Memory B cell (primary cell): ENCODE measurements around the gene S100A6.
A peak's percentile ranks its signal among the peaks of the same experiment; 100 is the strongest.
"Not testable (repeated sequence)": the region's sequence is repeated elsewhere in the genome, so short reads cannot be mapped to it uniquely, and the experiment has no call there.

Source experiments
- ATAC-seq: fragments of 150-1000 bp; cut with Tn5 transposase; 2 replicates; pipeline ENCODE4 v1.10.0; 2021; ENCODE audit warnings: low read depth, mild to moderate bottlenecking, moderate library complexity
- DNase-seq, 2 donors: peaks; one replicate each; pipeline ENCODE4 v3.0.0; 2022; ENCODE audit warnings: low spot score in 2 of 2
- H3K27ac Mint-ChIP-seq: one replicate; pipeline ENCODE4 v1.8.0; 2022; ENCODE audit warnings: mild to moderate bottlenecking, moderate library complexity, mixed read lengths
- H3K27me3 Mint-ChIP-seq: one replicate; pipeline ENCODE4 v1.8.0; 2022; ENCODE audit warnings: mixed read lengths
- H3K36me3 Mint-ChIP-seq: one replicate; pipeline ENCODE4 v1.8.0; 2022; ENCODE audit warnings: mild to moderate bottlenecking, mixed read lengths
- H3K4me1 Mint-ChIP-seq: one replicate; pipeline ENCODE4 v1.8.0; 2022; ENCODE audit warnings: mixed read lengths
- H3K4me3 Mint-ChIP-seq: one replicate; pipeline ENCODE4 v1.8.0; 2022; ENCODE audit warnings: mild to moderate bottlenecking, moderate library complexity, mixed read lengths
- H3K9me3 Mint-ChIP-seq: one replicate; pipeline ENCODE4 v1.8.0; 2022; ENCODE audit warnings: mixed read lengths

Gene S100A6

DNA sequence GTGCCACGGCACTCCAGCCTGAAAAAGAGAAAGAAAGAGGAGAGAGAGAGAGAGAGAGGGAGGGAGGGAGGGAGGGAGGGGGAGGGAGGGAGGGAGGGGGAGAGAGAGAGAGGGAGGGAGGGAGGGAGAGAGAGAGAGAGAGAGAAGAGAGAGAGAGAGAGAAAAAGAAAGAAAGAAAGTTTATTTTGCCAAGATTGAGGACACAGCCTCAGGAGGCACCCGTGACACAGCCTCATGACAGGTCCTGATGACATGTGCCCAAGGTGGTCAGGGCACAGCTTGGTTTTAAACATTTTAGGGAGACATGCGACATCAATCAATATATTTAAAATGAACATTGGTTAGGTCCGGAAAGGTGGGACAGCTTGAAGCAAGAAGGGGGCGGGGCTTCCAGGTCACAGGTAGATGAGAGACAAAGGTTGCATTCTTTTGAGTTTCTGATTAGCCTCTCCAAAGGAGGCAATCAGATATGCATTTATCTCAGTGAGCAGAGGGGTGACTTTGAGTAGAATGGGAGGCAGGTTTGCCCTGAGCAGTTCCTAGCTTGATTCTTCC, 15.6 kb downstream of the S100A6 start:
- H3K4me3 Mint-ChIP-seq, DNase-seq, H3K27me3 Mint-ChIP-seq, H3K9me3 Mint-ChIP-seq, H3K36me3 Mint-ChIP-seq, H3K4me1 Mint-ChIP-seq, ATAC-seq: not testable (repeated sequence)
- peak overlapping the region; percentile 12 for H3K27ac Mint-ChIP-seq

DNA sequence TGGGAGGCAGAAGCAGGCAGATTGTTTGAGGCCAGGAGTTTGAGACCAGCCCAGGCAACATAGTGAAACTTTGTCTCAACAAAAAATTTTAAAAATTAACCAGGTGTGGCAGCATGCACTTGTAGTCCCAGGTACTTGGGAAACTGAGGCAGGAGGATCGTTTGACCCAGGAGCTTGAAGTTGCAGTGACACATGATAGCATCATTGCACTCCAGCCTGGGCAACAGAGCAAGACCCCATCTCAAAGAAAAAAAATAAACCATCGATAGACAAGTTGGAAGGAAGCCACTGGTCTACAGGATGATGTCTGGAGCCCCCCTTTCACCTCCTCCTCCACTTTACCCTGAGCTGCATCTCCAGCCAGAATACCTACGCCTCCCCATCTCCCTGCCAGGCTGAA, 16.5 kb downstream of the S100A6 start:
- no peak for ATAC-seq
- H3K27me3 Mint-ChIP-seq, result peaks cover 3% of the 10 kb centered on the region
- DNase-seq, result no peak
- H3K27ac Mint-ChIP-seq, result peak overlapping the region; percentile 12
- H3K9me3 Mint-ChIP-seq, result no peaks in the 10 kb centered on the region
- H3K4me1 Mint-ChIP-seq, result peaks cover 8% of the 10 kb centered on the region
- no peak overlapping the region for H3K4me3 Mint-ChIP-seq
- H3K36me3 Mint-ChIP-seq, result no peaks in the 10 kb centered on the region

DNA sequence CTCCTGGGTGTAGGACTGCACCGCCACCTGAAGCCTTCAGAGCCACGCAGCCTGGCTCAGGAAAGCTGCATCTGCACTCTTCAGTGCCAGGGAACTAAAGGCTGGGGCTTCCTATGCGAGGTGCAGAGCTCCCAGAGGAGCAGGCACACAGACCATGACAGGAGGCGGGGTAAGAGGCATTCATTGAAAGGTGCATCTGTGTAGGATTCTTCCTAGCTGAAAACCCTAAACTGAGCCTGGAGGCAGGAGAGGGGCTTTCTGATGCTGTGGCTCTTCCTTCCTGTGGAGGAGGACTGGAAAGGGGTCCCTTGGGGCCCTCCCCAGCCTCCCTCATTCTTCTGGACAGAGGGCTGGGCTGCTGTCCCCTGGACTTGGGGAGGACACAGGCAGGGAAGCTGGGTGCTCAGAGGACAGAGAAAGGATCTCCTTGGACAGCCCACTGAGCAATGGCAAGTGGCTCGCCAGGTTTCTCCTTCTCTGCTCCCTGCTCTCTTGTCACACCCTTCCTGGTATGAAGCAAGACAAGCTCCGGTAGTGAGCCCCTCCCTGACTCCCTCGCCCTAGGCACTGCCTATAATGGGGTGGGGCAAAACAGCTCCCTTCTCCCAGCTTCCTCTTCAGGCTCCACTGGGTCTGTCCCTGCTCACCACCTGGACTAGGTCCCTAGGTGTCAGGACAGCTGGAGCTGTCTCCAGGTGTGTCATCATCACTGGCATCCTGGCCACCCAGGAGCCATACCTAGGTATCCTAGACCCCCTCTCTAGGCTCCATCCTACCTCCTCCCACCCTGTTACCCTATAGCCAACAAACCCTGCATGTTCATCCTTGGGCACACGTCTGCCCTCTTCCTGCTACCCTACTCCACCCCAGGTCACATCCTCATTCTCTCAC, 20.0 kb downstream of the S100A6 start:
- Mint-ChIP-seq H3K9me3 (no peaks in the 10 kb centered on the region), H3K4me1 (peaks cover 11% of the 10 kb centered on the region), H3K4me3 (no peak overlapping the region), H3K27ac (no peak overlapping the region), H3K27me3 (peaks cover 7% of the 10 kb centered on the region), H3K36me3 (no peaks in the 10 kb centered on the region)
- DNase-seq, result no peak
- ATAC-seq, result no peak

DNA sequence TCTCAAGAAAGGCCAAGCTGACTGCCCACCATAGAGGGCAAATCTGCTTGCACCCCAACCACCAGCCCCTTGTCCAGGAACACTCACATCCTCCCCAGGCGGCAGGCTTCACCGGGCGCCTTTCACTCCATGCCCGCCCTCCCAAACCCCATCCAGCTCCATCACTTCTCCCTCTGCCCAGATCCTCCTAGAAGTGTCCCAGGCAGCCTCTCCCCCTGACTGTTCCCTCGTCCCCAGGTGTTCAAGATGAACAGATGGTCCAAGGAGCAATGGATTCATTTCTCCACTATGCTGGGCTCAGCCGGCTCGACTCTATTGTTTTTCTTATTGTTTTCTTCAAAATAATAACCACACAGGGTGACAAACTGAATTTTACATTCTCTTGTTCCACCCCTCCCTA, 22.1 kb downstream of the S100A6 start:
- Mint-ChIP-seq H3K27ac (no peak overlapping the region), H3K36me3 (no peaks in the 10 kb centered on the region)
- ATAC-seq, result no peak

DNA sequence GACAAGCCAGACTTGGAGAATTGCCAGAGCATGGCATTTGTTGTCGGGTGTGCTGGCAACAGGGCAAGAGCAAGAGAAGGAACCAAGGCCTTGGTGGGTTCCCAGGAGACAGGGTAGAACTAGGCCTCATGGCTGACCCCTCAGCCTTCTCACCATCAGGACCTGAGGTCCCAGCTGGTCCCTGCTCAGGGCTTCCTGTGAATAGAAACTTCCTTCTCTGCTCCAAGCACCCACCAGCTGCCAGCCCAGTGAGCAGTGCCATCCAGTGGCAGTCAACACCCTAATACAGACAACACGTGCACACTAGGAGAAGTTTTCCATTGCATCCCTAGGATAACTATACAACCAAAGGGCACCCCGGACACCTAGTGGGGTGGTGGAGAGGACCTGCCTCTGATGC, 22.8 kb downstream of the S100A6 start:
- DNase-seq (no peak), ATAC-seq (no peak)
- Mint-ChIP-seq H3K9me3 (no peaks in the 10 kb centered on the region), H3K27me3 (peaks cover 6% of the 10 kb centered on the region), H3K4me1 (peaks cover 10% of the 10 kb centered on the region), H3K36me3 (no peaks in the 10 kb centered on the region), H3K4me3 (no peak overlapping the region), H3K27ac (no peak overlapping the region)

More for the DNA sequence above, 22.1 kb downstream of the S100A6 start:
- no peak overlapping the region for H3K4me3 Mint-ChIP-seq
- H3K27me3 Mint-ChIP-seq, result peaks cover 6% of the 10 kb centered on the region
- no peak for DNase-seq
- peaks cover 13% of the 10 kb centered on the region for H3K4me1 Mint-ChIP-seq
- H3K9me3 Mint-ChIP-seq, result no peaks in the 10 kb centered on the region

DNA sequence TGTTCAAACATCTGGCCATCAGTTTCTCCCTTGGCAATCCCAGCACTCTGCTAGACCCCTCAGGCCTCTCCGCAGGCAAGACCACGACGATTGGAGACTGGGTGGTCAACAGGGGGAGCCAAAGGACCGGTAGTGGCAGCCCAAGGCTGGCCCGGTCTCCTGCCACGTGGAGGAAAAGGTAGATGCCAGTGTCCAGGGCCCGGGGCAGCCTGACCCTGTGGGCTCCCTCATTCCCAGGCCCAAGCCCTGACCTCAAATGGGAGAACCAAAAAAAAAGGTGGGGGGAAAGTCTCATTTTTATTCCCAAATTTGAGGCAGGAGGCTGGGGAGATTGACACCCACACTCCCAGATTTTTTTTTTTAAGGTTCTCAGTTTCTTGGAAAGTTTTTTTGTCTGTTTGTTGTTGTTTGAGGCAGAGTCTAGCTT, 24.8 kb downstream of the S100A6 start:
- Mint-ChIP-seq H3K4me1 (peaks cover 7% of the 10 kb centered on the region), H3K36me3 (no peaks in the 10 kb centered on the region), H3K9me3 (no peaks in the 10 kb centered on the region), H3K27me3 (peaks cover 4% of the 10 kb centered on the region), H3K4me3 (no peak overlapping the region), H3K27ac (no peak overlapping the region)
- peak; percentile 89 for ATAC-seq
- peak; percentile 75 to 80 for DNase-seq

DNA sequence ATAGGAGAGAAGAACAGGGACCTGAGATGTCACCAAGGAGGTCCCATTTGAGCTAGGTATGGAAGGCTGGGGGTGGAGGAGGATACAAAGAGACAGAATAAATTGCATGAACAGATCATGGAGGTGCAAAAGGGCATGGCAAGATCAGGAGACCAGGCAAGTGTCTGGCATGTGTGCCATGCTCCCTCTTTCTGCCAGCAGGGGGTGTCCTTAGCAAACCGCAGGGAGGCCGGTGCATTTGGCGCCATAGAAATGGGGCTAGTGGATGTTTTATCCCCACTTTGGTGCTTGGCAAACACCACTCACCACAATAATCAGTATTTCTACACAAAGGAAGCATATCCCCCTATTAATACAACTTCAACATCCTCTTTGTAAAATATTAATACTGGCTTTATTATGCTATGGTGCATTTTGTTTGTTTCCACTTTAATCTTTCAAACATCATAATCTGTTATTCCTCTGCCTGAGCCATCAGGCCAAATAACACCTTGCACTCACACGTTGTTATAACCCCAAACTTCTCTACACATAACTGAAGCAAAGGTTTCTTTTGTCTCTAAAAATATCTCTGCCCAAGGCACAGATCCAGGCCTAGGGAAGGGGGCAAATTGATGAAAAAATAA, 25.9 kb downstream of the S100A6 start:
- ATAC-seq, result peak; percentile 75
- Mint-ChIP-seq H3K9me3 (no peaks in the 10 kb centered on the region), H3K27ac (no peak overlapping the region)

DNA sequence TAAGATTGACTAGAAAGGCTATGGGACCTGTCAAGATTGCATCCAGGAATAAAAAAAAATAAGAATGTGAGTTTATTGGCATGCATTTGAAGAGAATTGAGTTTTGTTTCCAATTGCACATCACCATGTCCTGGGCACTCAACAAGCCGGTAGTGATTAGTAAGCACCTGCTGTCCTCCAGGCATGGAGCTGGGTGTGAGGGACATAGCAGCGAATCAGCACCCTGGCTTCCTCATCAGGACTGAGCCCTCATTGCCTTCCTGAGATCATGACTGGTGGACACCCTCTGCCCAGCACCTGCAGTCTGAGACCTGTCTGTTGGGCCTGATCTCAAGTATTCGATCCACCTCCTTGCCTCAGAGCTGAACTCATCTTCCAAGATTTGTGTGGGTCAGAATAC, 26.8 kb downstream of the S100A6 start:
- Mint-ChIP-seq H3K27me3 (peaks cover 4% of the 10 kb centered on the region), H3K4me3 (no peak overlapping the region), H3K27ac (no peak overlapping the region), H3K36me3 (no peaks in the 10 kb centered on the region), H3K9me3 (no peaks in the 10 kb centered on the region), H3K4me1 (peaks cover 6% of the 10 kb centered on the region)
- ATAC-seq (no peak), DNase-seq (no peak)

More for the DNA sequence above, 25.9 kb downstream of the S100A6 start:
- no peaks in the 10 kb centered on the region for H3K36me3 Mint-ChIP-seq
- DNase-seq, result peak; percentile 59
- H3K4me1 Mint-ChIP-seq, result peaks cover 6% of the 10 kb centered on the region
- H3K4me3 Mint-ChIP-seq, result no peak overlapping the region
- H3K27me3 Mint-ChIP-seq, result peaks cover 4% of the 10 kb centered on the region

DNA sequence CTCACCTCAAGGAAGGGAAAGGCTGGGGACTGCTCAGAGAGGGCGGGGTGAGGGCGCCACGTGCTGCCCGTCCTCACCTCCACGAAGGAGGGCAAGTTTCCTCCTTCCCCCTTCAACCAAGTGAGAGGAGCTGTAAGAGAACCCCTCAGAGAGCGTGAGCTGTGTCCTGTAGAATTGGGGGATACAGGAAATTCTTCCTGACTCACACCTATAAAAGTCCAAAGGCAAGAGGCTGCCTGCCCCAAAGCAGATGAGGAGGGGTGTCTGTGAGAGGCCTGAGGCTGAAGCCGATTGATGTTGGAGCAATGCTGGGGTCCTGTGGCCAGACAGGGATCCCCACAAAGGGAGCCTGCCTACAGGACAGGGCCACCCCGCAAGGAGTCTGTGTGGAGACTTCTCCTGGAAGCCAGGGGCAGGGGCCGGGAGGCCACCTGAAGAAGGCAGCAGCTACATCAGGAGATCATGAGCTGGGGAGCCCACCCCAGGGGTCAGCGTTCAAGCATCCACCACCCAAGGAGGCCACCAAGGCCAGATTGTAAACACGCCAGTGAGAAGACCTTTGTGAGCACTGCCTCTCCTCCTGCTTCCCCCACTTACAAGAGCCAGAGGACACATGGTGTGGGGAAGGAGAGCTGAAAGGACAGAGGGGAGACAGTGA, 27.7 kb downstream of the S100A6 start:
- Mint-ChIP-seq H3K27me3 (peaks cover 4% of the 10 kb centered on the region), H3K4me3 (no peak overlapping the region), H3K36me3 (no peaks in the 10 kb centered on the region), H3K4me1 (peaks cover 6% of the 10 kb centered on the region), H3K27ac (no peak overlapping the region), H3K9me3 (no peaks in the 10 kb centered on the region)
- no peak for DNase-seq
- no peak for ATAC-seq

DNA sequence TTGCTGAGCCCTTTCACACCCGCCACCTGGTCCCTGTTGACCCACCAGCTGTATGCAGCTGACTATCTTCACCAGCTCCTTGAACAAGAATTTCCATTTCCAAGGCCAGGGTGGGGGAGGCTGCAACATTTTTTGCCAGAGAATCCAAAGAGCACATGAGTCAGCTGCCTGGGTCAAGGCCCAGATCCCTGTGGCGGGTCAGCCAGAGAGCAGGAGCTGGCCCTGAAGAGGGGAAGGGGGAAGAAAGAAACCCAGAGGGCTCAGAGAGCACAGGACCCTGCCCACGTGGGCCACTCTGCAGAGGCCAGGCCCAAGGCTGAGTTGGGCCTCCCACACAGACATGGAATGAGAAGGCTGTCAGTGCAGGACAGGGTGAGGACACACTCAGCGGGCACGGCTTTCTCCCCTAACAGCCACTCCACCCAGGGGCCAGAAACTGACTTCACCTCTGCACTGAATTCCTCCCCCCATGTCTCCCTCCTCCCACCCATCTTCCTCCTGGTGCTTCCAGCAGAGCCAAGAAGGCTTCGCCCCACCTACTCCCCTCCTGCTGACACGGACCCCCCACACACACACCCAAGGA, 28.9 kb downstream of the S100A6 start:
- H3K36me3 Mint-ChIP-seq, result no peaks in the 10 kb centered on the region
- no peak overlapping the region for H3K4me3 Mint-ChIP-seq
- no peaks in the 10 kb centered on the region for H3K9me3 Mint-ChIP-seq
- H3K27ac Mint-ChIP-seq, result no peak overlapping the region
- ATAC-seq (no peak), DNase-seq (no peak)
- peaks cover 6% of the 10 kb centered on the region for H3K4me1 Mint-ChIP-seq
- peaks cover 2% of the 10 kb centered on the region for H3K27me3 Mint-ChIP-seq

DNA sequence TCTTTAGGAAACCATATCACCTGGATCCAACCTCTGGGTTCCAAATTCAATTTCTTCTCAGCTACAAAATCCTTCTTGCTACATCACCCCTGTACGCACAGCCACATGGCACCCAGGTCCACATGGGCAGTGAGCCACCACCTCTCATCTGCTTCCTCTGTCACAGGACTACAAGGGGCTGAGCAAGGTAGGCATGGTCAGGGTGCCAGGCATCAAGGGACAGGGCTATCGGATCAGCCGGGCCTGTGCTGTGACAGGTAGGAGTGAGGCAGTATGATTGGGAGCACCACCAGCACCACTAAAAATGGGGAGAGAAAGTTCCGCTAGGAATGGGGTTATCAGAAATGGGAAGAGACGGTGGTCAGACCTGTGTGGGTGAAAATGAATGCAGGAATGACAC, 29.4 kb downstream of the S100A6 start:
- H3K27ac Mint-ChIP-seq, result no peak overlapping the region
- H3K36me3 Mint-ChIP-seq, result no peaks in the 10 kb centered on the region
- peaks cover 6% of the 10 kb centered on the region for H3K4me1 Mint-ChIP-seq
- H3K4me3 Mint-ChIP-seq, result no peak overlapping the region
- no peaks in the 10 kb centered on the region for H3K9me3 Mint-ChIP-seq
- no peak for DNase-seq
- H3K27me3 Mint-ChIP-seq, result peaks cover 3% of the 10 kb centered on the region
- ATAC-seq, result no peak

DNA sequence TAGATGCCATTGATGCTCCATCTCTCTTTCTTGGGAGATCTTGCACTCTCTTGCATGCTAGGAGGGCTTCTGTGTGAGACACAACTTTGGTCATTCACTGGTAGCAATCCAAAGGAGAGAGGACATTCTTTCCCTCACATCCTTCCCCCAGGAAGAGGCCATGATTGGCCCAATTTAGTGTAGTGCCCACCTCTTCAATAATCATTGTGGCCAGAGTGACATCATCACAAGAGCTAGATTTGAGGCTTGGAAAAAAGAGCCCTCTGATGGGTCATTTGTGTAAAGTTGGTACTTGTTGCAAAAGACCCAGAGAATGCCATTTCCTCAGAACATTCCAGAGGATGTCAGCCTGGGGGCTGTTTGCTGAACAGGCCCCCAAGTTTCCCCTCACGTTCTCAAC, 30.2 kb downstream of the S100A6 start:
- Mint-ChIP-seq H3K9me3 (no peaks in the 10 kb centered on the region), H3K36me3 (no peaks in the 10 kb centered on the region), H3K4me3 (no peak overlapping the region), H3K4me1 (peaks cover under 1% of the 10 kb centered on the region), H3K27ac (no peak overlapping the region), H3K27me3 (peaks cover 3% of the 10 kb centered on the region)
- DNase-seq, result no peak
- no peak for ATAC-seq

DNA sequence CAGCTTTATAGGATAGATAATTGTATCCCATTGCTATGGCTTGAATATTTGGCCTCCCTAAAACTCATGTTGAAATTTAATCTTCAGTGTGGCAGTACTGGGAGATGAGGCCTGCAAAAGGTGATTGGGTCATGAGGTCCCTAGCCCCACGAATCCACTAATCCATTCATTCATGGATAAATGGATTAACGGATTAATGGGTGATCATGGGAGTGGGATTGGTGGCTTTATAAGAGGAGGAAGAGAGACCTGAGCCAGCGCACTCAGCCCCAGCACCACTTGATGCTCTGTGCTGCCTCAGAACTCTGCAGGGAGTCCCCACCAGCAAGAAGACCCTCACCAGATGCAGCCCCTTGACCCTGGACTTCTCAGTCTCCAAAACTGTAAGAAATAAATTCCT, 32.0 kb downstream of the S100A6 start:
- no peak for ATAC-seq
- no peaks in the 10 kb centered on the region for H3K36me3 Mint-ChIP-seq
- H3K9me3 Mint-ChIP-seq, result no peaks in the 10 kb centered on the region
- no peak for DNase-seq
- peaks cover 8% of the 10 kb centered on the region for H3K27me3 Mint-ChIP-seq
- H3K27ac Mint-ChIP-seq, result no peak overlapping the region
- no peak overlapping the region for H3K4me3 Mint-ChIP-seq
- H3K4me1 Mint-ChIP-seq, result no peaks in the 10 kb centered on the region

DNA sequence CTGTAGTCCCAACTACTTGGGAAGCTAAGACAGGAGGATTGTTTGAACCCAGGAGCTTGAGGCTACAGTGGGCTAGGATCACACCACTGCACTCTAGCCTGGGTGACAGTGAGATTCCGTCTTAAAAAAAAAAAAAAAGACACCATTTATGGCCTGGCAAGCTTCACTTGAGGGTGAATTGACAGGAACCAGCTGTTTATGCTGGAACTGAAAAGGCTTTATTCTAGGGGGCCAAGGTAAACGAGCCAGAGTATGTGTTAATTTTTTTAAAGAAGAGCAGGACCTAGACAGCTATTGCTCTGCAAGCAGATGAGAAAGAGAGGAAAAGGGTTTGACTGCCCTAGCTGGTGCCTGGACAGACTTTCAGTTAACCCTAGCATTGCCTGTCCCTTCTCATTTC, 37.0 kb downstream of the S100A6 start:
- Mint-ChIP-seq H3K4me3 (no peak overlapping the region), H3K27ac (no peak overlapping the region), H3K27me3 (peaks cover 12% of the 10 kb centered on the region), H3K36me3 (no peaks in the 10 kb centered on the region), H3K4me1 (peaks cover 9% of the 10 kb centered on the region), H3K9me3 (no peaks in the 10 kb centered on the region)
- no peak for DNase-seq
- ATAC-seq, result no peak
